ENCODE results near the gene NDUFB2. TPM values are rescaled to one million over a fixed set of nuclear protein-coding genes. Genes with fewer than 3 reads are reported as not detected.
A peak's percentile ranks its signal among the peaks of the same experiment; 100 is the strongest.
"Not testable (repeated sequence)": the region's sequence is repeated elsewhere in the genome, so short reads cannot be mapped to it uniquely, and the experiment has no call there.

Gene NDUFB2
- total and polyA plus RNA-seq, 10 donors = 104 to 370 (median 142) TPM

DNA sequence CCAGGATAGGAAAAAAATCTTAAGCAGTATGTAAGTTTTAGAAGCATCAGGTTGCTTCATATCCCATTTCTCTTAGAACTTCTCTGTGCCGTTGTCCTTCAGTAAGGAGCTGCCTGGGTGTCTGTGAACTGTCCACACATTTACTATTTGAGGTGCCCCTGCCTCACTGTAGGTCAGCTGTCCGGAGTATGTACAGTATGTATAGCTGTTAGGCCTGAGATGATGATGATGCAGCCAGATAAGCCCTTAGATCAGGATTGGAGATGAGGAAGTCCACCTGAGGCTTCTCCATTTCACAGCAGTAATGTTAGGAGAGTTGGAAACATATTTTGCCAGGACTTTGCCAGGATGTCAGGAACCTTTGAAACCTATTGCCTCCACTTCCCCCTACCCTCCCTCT lies 7.7 kb downstream of the NDUFB2 start:
- DNase-seq = no peak
- no peaks in the 10 kb centered on the region for H3K9me3 ChIP-seq
- WGBS, 5 donors = 81 to 96% (median 87%) methylated on average over 2 of the region's 2 CpGs
- TF ChIP-seq POLR2AphosphoS5 (IDR thresholded peaks at IDR 0.05) (no peak), CTCF (IDR thresholded peaks at IDR 0.05 in 8 of 11, conservative IDR thresholded peaks at IDR 0.05 in 3 of 11) (no peak), POLR2A (IDR thresholded peaks at IDR 0.05) (no peak)
- no peaks in the 10 kb centered on the region for H3K27me3 ChIP-seq (replicated peaks in 1 of 7)
- H3K4me3 ChIP-seq = no peak overlapping the region
- peaks cover 0 to 6% (median 1%) of the 10 kb centered on the region in 6 donors for H3K4me1 ChIP-seq
- peaks cover 0 to 55% (median 34%) of the 10 kb centered on the region in 6 donors for H3K36me3 ChIP-seq
- intact Hi-C loops (cut with DNase I; ENCODE audit: low total_unique reads) = no loop called here
- no peak overlapping the region for H3K27ac ChIP-seq

DNA sequence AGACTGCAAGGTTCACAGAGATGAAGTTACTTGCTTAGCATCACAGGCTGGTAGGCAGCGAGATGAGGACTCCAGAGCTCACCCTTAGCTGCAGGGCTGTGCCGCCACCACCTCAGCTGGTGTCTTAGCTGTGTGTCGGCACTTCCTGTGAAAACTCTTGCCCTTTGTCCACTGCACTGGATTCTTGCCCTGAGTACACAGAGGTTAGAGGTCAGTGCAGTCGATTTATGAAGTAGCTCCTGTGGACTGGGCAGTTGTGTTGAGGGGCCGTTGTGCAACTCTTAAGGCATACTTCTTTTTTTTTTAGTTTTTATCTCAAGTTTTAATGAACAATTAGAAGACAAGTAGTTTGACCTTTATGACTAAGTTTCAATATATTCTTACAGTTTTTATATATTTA lies 10.6 kb downstream of the NDUFB2 start:
- no peak for DNase-seq
- WGBS, 5 donors = 78 to 92% (median 85%) methylated on average over 5 of the region's 5 CpGs
- Histone ChIP-seq H3K4me3 (no peak overlapping the region), H3K27ac (no peak overlapping the region), H3K9me3 (no peaks in the 10 kb centered on the region), H3K4me1 (no peaks in the 10 kb centered on the region), H3K27me3 (replicated peaks in 1 of 7) (no peaks in the 10 kb centered on the region), H3K36me3 (peaks cover 0 to 55% (median 34%) of the 10 kb centered on the region in 6 donors)
- no peak for TF ChIP-seq POLR2A (IDR thresholded peaks at IDR 0.05)
- peak in 2 of 3 donors; percentile 18 to 30 for TF ChIP-seq POLR2AphosphoS5 (IDR thresholded peaks at IDR 0.05)
- no peak for TF ChIP-seq CTCF (IDR thresholded peaks at IDR 0.05 in 8 of 11, conservative IDR thresholded peaks at IDR 0.05 in 3 of 11)
- intact Hi-C loops (cut with DNase I; ENCODE audit: low total_unique reads) = no loop called here

- DNase-seq; H3K27ac ChIP-seq; H3K4me1 ChIP-seq; H3K4me3 ChIP-seq; H3K9me3 ChIP-seq; intact Hi-C loops (cut with DNase I; ENCODE audit: low total_unique reads); H3K27me3 ChIP-seq (replicated peaks in 1 of 7): not testable (repeated sequence)
- 95 to 100% (median 97%) methylated on average over 3 to 4 of the region's 4 CpGs for WGBS, 5 donors
- peaks cover 0 to 45% (median 28%) of the 10 kb centered on the region in 6 donors for H3K36me3 ChIP-seq
Observed at GRCh38 chr7:140708764-140709163, 12.3 kb downstream of the NDUFB2 start.

DNA sequence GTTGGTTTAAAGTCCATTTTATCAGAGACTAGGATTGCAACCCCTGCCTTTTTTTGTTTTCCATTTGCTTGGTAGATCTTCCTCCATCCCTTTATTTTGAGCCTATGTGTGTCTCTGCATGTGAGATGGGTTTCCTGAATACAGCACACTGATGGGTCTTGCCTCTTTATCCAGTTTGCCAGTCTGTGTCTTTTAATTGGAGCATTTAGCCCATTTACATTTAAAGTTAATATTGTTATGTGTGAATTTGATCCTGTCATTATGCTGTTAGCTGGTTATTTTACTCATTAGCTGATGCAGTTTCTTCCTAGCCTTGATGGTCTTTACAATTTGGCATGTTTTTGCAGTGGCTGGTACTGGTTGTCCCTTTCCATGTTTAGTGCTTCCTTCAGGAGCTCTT lies 15.9 kb downstream of the NDUFB2 start:
- DNase-seq; intact Hi-C loops (cut with DNase I; ENCODE audit: low total_unique reads); H3K9me3 ChIP-seq: not testable (repeated sequence)

GRCh38 chr7:140714331-140715040 lies 18.0 kb downstream of the NDUFB2 start:
- Histone ChIP-seq H3K27me3 (replicated peaks in 1 of 7) (no peaks in the 10 kb centered on the region), H3K27ac (no peak overlapping the region), H3K36me3 (peaks cover 0 to 17% (median 0%) of the 10 kb centered on the region in 6 donors), H3K4me3 (no peak overlapping the region), H3K9me3 (no peaks in the 10 kb centered on the region), H3K4me1 (peaks cover 0 to 4% (median under 1%) of the 10 kb centered on the region in 6 donors)
- 83 to 90% (median 89%) methylated on average over 10 of the region's 10 CpGs for WGBS, 5 donors
- TF ChIP-seq CTCF (IDR thresholded peaks at IDR 0.05 in 8 of 11, conservative IDR thresholded peaks at IDR 0.05 in 3 of 11) (no peak), POLR2A (IDR thresholded peaks at IDR 0.05) (no peak), POLR2AphosphoS5 (IDR thresholded peaks at IDR 0.05) (no peak)
- intact Hi-C loops (cut with DNase I; ENCODE audit: low total_unique reads) = no loop called here
- no peak for DNase-seq

More for the DNA sequence above, 15.9 kb downstream of the NDUFB2 start:
- not testable (repeated sequence) for H3K27ac ChIP-seq; H3K4me1 ChIP-seq; H3K27me3 ChIP-seq (replicated peaks in 1 of 7); H3K4me3 ChIP-seq
- peaks cover 0 to 24% (median 0%) of the 10 kb centered on the region in 6 donors for H3K36me3 ChIP-seq

Measured in spleen (tissue), 11 donors.